Measurements from ENCODE around the gene BCOR.

- TF ChIP-seq GTF2F1 (IDR thresholded peaks at IDR 0.05; ENCODE audit: borderline replicate concordance, low read depth, low read length), result no peak
- no peak for TF ChIP-seq BACH1 (IDR thresholded peaks at IDR 0.05; ENCODE audit: low read length)
- TF ChIP-seq MAX (IDR thresholded peaks at IDR 0.05), result no peak
- no peak for TF ChIP-seq POLR2AphosphoS5 (IDR thresholded peaks at IDR 0.05; ENCODE audit: low read depth, low read length)
- no peak for TF ChIP-seq CTCF (IDR thresholded peaks at IDR 0.05; ENCODE audit: control extremely low read depth in 1 of 3, insufficient read depth in 1 of 3, low read depth in 1 of 3, low read length in 3 of 3)
These were observed 19.2 kb upstream of the BCOR start for GRCh38 chrX:40116925-40117324.

Data from H1 (cell line).